ENCODE measurements around the gene ZNF565. TPM values are rescaled to one million over a fixed set of nuclear protein-coding genes. Genes with fewer than 3 reads are reported as not detected.
"Not testable (repeated sequence)": the region's sequence is repeated elsewhere in the genome, so short reads cannot be mapped to it uniquely, and the experiment has no call there.

The ZNF565 gene
- polyA plus RNA-seq, 1 experiment = 2.2 TPM

DNA sequence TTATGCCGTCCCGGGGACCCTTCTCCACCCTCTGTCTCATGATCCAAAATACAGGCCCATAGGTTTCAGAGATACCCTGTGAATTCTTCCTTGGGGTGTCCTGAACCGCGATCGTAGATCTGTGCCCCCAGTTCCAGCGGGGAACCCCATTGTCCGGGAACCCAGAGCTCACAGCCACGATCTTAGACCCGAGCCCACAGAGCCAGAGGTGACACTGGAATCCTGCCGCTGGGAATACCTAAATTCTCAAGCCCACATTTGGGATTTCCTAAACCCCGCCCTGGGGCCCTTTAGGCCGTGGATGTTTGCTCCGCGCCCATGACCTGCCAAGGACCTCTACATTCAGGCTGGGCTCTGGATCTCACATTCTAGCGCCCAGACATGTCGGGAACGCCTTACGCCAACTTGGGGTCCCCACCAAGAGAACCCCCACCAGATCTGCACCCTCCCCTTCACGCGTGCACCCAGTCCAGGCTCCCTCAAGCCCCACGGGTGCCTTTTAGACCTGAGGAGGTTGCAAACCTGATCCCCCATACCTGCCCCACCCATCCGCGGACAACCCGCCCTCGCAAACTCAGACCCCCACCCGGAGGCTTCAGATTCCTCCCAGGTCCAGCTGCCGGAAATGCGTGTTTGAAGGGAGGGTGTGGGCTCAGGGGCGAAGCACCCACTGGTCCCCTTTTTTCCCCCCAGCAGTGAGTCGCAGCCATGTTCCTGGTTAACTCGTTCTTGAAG is 74.0 kb downstream of the ZNF565 start:
- no peak for TF ChIP-seq CTCF (IDR thresholded peaks at IDR 0.05; ENCODE audit: insufficient read depth, low read depth, low read length)
- H3K27me3 ChIP-seq (ENCODE audit: control insufficient read depth, insufficient read depth, low read length) = no peaks in the 10 kb centered on the region
- peaks cover 11% of the 10 kb centered on the region for H3K36me3 ChIP-seq (ENCODE audit: control insufficient read depth, insufficient read depth, low read length)
- peak overlapping the region; percentile 94 for H3K4me3 ChIP-seq (ENCODE audit: low read depth, low read length)
- ChIA-PET CTCF (interaction anchor here (1.1 to 3.1 kb wide), 2 partner anchors 11 to 13 kb away, joined by 3 to 13 read pairs; no protein-coding TSS in a partner anchor), POLR2A (interaction anchor here (1.0 kb wide), 1 partner anchor 13 kb away, joined by 4 read pairs; no protein-coding TSS in a partner anchor)
- DNase-seq (ENCODE audit: low read depth) = no peak

- H3K27me3 ChIP-seq (ENCODE audit: control insufficient read depth, insufficient read depth, low read length) = no peaks in the 10 kb centered on the region
- CTCF ChIA-PET = interaction anchor here (3.1 kb wide), 1 partner anchor 12 kb away, joined by 13 read pairs; no protein-coding TSS in a partner anchor
Observed at GRCh38 chr19:36139473-36140303, 74.8 kb downstream of the ZNF565 start, which contains the start of gene CAPNS1. CAPNS1 (plus strand) TSS chr19:36140066; CDS start chr19:36141012, 946 bp downstream.

GRCh38 chr19:36139120-36139472 is 75.4 kb downstream of the ZNF565 start:
- DNase-seq (ENCODE audit: low read depth) = no peak
- ChIA-PET POLR2A (interaction anchor here (1.0 kb wide), 1 partner anchor 11 kb away, joined by 4 read pairs; no protein-coding TSS in a partner anchor), CTCF (interaction anchor here (3.1 kb wide), 1 partner anchor 11 kb away, joined by 13 read pairs; no protein-coding TSS in a partner anchor)
- peak overlapping the region; percentile 94 for H3K4me3 ChIP-seq (ENCODE audit: low read depth, low read length)
- H3K27me3 ChIP-seq (ENCODE audit: control insufficient read depth, insufficient read depth, low read length) = no peaks in the 10 kb centered on the region
- TF ChIP-seq CTCF (IDR thresholded peaks at IDR 0.05; ENCODE audit: insufficient read depth, low read depth, low read length) = no peak
- H3K36me3 ChIP-seq (ENCODE audit: control insufficient read depth, insufficient read depth, low read length) = peaks cover 9% of the 10 kb centered on the region

More at GRCh38 chr19:36139473-36140303, 74.8 kb downstream of the ZNF565 start, which contains the start of gene CAPNS1:
- Histone ChIP-seq H3K36me3 (ENCODE audit: control insufficient read depth, insufficient read depth, low read length) (peaks cover 11% of the 10 kb centered on the region), H3K4me3 (ENCODE audit: low read depth, low read length) (peak within 1 kb of the TSS; percentile 94)
- no peak for TF ChIP-seq CTCF (IDR thresholded peaks at IDR 0.05; ENCODE audit: insufficient read depth, low read depth, low read length)
- POLR2A ChIA-PET = interaction anchor here (1.0 kb wide), 1 partner anchor 12 kb away, joined by 4 read pairs; no protein-coding TSS in a partner anchor
- DNase-seq (ENCODE audit: low read depth) = peak; percentile 66

DNA sequence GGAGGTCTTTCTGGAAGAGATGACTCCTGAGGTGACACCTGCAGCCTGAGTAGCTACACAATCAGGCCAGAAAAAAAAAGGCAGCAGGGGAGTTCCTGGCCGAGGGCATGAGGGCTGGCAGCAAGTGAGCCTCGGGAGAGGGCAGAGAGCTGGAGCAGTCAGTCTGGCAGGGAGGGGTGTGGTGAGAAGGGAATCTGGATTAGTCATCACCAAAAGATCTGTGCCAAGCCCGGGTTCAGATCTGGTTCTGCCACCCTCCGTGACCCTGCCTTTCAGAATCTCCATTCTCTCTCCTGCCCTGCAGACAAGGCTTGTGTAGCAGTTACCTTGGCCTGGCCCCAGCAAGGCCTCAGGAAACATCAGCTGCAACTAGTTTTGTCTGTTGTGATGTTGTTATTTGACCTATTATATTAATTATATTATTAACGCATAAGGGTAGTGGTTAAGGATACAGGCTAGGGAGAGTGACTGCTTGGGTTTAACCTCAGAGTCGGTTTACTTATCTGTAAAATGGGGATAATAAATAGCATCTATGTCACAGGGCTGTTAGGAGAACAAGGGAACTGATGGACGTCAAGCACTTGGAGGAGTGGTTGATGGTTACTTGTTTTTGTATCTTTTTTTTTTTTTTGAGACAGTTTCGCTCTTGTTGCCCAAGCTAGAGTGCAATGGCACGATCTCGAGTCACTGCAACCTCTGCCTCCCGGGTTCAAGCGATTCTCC is 77.3 kb downstream of the ZNF565 start:
- no peak for TF ChIP-seq CTCF (IDR thresholded peaks at IDR 0.05; ENCODE audit: insufficient read depth, low read depth, low read length)
- ChIA-PET CTCF (interaction anchor here (0.6 to 2.8 kb wide), 4 partner anchors 9 to 1417 kb away, joined by 3 to 8 read pairs (median 6); no protein-coding TSS in a partner anchor), POLR2A (no interaction called here)
- no peak overlapping the region for H3K4me3 ChIP-seq (ENCODE audit: low read depth, low read length)
- H3K27me3 ChIP-seq (ENCODE audit: control insufficient read depth, insufficient read depth, low read length) = no peaks in the 10 kb centered on the region
- peaks cover 2% of the 10 kb centered on the region for H3K36me3 ChIP-seq (ENCODE audit: control insufficient read depth, insufficient read depth, low read length)
- DNase-seq (ENCODE audit: low read depth) = no peak

DNA sequence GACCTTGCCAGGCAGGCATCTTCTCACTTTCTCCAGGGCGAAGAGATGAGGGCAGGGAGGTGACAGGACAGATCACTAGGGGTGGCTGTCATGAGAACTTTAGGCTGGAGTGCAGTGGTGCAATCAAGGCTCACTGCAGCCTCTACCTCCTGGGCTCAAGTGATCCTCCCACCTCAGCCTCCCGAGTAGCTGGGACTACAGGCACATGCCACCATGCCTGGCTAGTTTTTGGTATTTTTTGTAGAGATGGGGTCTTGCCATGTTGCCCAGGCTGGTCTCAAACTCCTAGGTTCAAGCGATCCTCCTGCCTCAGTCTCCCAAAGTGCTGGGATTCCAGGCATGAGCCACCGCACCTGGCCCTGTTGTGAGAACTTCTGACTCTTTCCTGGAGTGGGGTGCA is 79.6 kb downstream of the ZNF565 start:
- DNase-seq (ENCODE audit: low read depth); H3K36me3 ChIP-seq (ENCODE audit: control insufficient read depth, insufficient read depth, low read length); H3K4me3 ChIP-seq (ENCODE audit: low read depth, low read length); POLR2A ChIA-PET; H3K27me3 ChIP-seq (ENCODE audit: control insufficient read depth, insufficient read depth, low read length): not testable (repeated sequence)
- CTCF ChIA-PET = interaction anchor here (0.6 kb wide), 1 partner anchor 12 kb away, joined by 3 read pairs; no protein-coding TSS in a partner anchor
